B cell (primary cell): ENCODE data around the gene PTPRN2.

Source experiments
- EZH2 ChIP-seq: IDR thresholded peaks from 2 replicates; pipeline ENCODE4 v1.6.1; 2012; ENCODE audit warnings: borderline replicate concordance, low read depth, mild to moderate bottlenecking, moderate library complexity, low read length; ENCODE audit not compliant: insufficient read depth, poor library complexity, severe bottlenecking
- TF ChIP-seq, protein P1 (sequence below): fragments of 200-600 bp; IDR thresholded peaks from one replicate; pipeline ENCODE4 v1.8.0; 2022; ENCODE audit warnings: antibody characterized with exemption, mild to moderate bottlenecking

DNA sequence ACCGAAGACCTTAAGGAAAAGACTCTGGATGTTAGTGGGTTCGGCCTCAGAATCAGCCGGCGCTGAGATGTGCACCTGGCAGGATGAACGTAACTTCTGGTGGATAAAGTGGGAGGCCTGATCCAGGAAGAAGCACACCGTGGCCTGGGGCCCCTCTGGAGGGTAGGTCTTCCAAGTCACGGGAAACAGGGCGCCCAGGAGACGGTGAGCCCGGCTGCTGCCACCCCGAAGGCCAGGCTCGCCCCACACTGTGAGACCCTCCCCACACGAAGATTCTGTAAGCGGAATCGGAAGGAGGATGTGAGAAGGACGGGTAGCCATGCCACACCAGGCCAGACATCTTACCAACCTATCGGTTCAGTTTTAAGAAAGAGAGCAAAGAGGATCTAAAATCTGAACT, 971.8 kb downstream of the PTPRN2 start:
- no peak for TF ChIP-seq EZH2
- TF ChIP-seq, protein P1, sequence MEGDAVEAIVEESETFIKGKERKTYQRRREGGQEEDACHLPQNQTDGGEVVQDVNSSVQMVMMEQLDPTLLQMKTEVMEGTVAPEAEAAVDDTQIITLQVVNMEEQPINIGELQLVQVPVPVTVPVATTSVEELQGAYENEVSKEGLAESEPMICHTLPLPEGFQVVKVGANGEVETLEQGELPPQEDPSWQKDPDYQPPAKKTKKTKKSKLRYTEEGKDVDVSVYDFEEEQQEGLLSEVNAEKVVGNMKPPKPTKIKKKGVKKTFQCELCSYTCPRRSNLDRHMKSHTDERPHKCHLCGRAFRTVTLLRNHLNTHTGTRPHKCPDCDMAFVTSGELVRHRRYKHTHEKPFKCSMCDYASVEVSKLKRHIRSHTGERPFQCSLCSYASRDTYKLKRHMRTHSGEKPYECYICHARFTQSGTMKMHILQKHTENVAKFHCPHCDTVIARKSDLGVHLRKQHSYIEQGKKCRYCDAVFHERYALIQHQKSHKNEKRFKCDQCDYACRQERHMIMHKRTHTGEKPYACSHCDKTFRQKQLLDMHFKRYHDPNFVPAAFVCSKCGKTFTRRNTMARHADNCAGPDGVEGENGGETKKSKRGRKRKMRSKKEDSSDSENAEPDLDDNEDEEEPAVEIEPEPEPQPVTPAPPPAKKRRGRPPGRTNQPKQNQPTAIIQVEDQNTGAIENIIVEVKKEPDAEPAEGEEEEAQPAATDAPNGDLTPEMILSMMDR = no peak
